Mesothelial cell of epicardium (in vitro differentiated cells): ENCODE data around the gene TPM2. TPM values are rescaled to one million over a fixed set of nuclear protein-coding genes. Genes with fewer than 3 reads are reported as not detected.

Experiments used
- DNase-seq, 2 experiments: peaks; one replicate each; pipeline ENCODE4 v3.0.0; 2021; ENCODE audit warnings: low spot score in 2 of 2; ENCODE audit not compliant: unreplicated experiment in 2 of 2
- H3K27ac Mint-ChIP-seq: 2 replicates; pipeline ENCODE4 v1.8.0; 2021; ENCODE audit warnings: mixed read lengths
- H3K27me3 Mint-ChIP-seq: 2 replicates; pipeline ENCODE4 v1.8.0; 2021; ENCODE audit warnings: low read depth, mixed read lengths
- H3K36me3 Mint-ChIP-seq: 2 replicates; pipeline ENCODE4 v1.8.0; 2021; ENCODE audit warnings: mixed read lengths
- H3K4me1 Mint-ChIP-seq: 2 replicates; pipeline ENCODE4 v1.8.0; 2021; ENCODE audit warnings: mixed read lengths
- H3K4me3 Mint-ChIP-seq: 2 replicates; pipeline ENCODE4 v1.8.0; 2021; ENCODE audit warnings: mild to moderate bottlenecking, moderate library complexity, mixed read lengths
- H3K9me3 Mint-ChIP-seq: 2 replicates; pipeline ENCODE4 v1.8.0; 2021; ENCODE audit warnings: mixed read lengths
- CTCF ChIP-seq: fragments of 200-600 bp; sonication (generic); IDR thresholded peaks from one replicate; pipeline ENCODE4 v1.5.0; 2021; ENCODE audit warnings: antibody characterized with exemption; ENCODE audit not compliant: unreplicated experiment
- total RNA-seq: library from RNA; stranded (reverse); gene quantifications from 3 replicates; pipeline ENCODE4 v1.2.1, GENCODE V29; 2021

Gene TPM2
- total RNA-seq, 1 donor from 2014 or later: 291 TPM

GRCh38 chr9:35673132-35674024 is 16.3 kb downstream of the TPM2 start, which contains the start of gene CA9:
Gene CA9 (plus strand): TSS chr9:35673928. CDS start chr9:35673960, 32 bp downstream.
- peak within 1 kb of the TSS; percentile 70 for H3K4me3 Mint-ChIP-seq
- no peak for DNase-seq
- no peak for TF ChIP-seq CTCF
- peak within 1 kb of the TSS; percentile 23 for H3K27ac Mint-ChIP-seq
- H3K27me3 Mint-ChIP-seq: no peaks in the 10 kb centered on the region
- H3K36me3 Mint-ChIP-seq: no peaks in the 10 kb centered on the region
- no peaks in the 10 kb centered on the region for H3K9me3 Mint-ChIP-seq
- peaks cover 16% of the 10 kb centered on the region for H3K4me1 Mint-ChIP-seq

GRCh38 chr9:35669331-35670145 is 20.2 kb downstream of the TPM2 start:
- no peaks in the 10 kb centered on the region for H3K27me3 Mint-ChIP-seq
- TF ChIP-seq CTCF: no peak
- no peak for DNase-seq
- peaks cover 28% of the 10 kb centered on the region for H3K4me1 Mint-ChIP-seq
- H3K9me3 Mint-ChIP-seq: no peaks in the 10 kb centered on the region
- H3K4me3 Mint-ChIP-seq: no peak overlapping the region
- H3K36me3 Mint-ChIP-seq: no peaks in the 10 kb centered on the region
- H3K27ac Mint-ChIP-seq: peak overlapping the region; percentile 74

GRCh38 chr9:35667939-35668338 is 21.8 kb downstream of the TPM2 start:
- Mint-ChIP-seq H3K4me3 (no peak overlapping the region), H3K27me3 (no peaks in the 10 kb centered on the region), H3K27ac (no peak overlapping the region), H3K9me3 (no peaks in the 10 kb centered on the region), H3K4me1 (peaks cover 37% of the 10 kb centered on the region), H3K36me3 (no peaks in the 10 kb centered on the region)
- DNase-seq: no peak
- TF ChIP-seq CTCF: no peak

GRCh38 chr9:35666549-35666948 is 23.2 kb downstream of the TPM2 start:
- H3K9me3 Mint-ChIP-seq: no peaks in the 10 kb centered on the region
- no peak overlapping the region for H3K4me3 Mint-ChIP-seq
- DNase-seq: no peak
- no peaks in the 10 kb centered on the region for H3K36me3 Mint-ChIP-seq
- H3K27ac Mint-ChIP-seq: peak overlapping the region; percentile 96
- no peak for TF ChIP-seq CTCF
- no peaks in the 10 kb centered on the region for H3K27me3 Mint-ChIP-seq
- H3K4me1 Mint-ChIP-seq: peaks cover 37% of the 10 kb centered on the region

GRCh38 chr9:35666045-35666444 is 23.7 kb downstream of the TPM2 start:
- no peak for TF ChIP-seq CTCF
- H3K27ac Mint-ChIP-seq: peak overlapping the region; percentile 96
- H3K27me3 Mint-ChIP-seq: no peaks in the 10 kb centered on the region
- peaks cover 37% of the 10 kb centered on the region for H3K4me1 Mint-ChIP-seq
- no peak for DNase-seq
- peak overlapping the region; percentile 77 for H3K4me3 Mint-ChIP-seq
- H3K36me3 Mint-ChIP-seq: peaks cover under 1% of the 10 kb centered on the region
- H3K9me3 Mint-ChIP-seq: no peaks in the 10 kb centered on the region
